HepG2 (cell line): ENCODE measurements around the gene RAPGEF5. TPM values are rescaled to one million over a fixed set of nuclear protein-coding genes. Genes with fewer than 3 reads are reported as not detected.

Source experiments
- ATAC-seq: fragments of 200-7000 bp; cut with Tn5 transposase; 3 replicates; pipeline ENCODE4 v1.9.1; 2020; ENCODE audit warnings: mild to moderate bottlenecking, moderate library complexity
- BruUV-seq: library from RNA; stranded (reverse); fragments of 400-500 nt; replicated peaks from 2 replicates; lab custom pipeline; 2021; lab: Mats Ljungman, UMichigan
- CTCF ChIA-PET: fragments of 300-600 bp; formaldehyde crosslinking; extraction: SDS; loops from one replicate; lab custom pipeline; 2021; ENCODE audit warnings: low total read pairs, inconsistent platforms, low intra/inter-chr PET ratio; lab: Yijun Ruan, JAX
- POLR2A ChIA-PET: fragments of 350-600 bp; sonication (Branson Sonifier 250); formaldehyde crosslinking; loops from one replicate; lab custom pipeline; 2020; ENCODE audit warnings: antibody characterized with exemption, inconsistent platforms; lab: Yijun Ruan, JAX
- DNase-seq: peaks from one replicate; pipeline ENCODE4 v3.0.0-alpha.2; 2015; ENCODE audit warnings: low spot score
- FAIRE-seq: peaks from 3 replicates; lab custom pipeline; 2011; peaks lifted over from hg19 to GRCh38; lab: Jason Lieb, UNC
- H2AFZ ChIP-seq: one replicate; pipeline ENCODE4 v1.6.1; 2011; ENCODE audit warnings: low read length, inconsistent platforms
- H3K27ac ChIP-seq: fragments of 300-600 bp; 3 replicates; pipeline ENCODE4 v1.8.0; 2011; ENCODE audit warnings: mixed run types, mild to moderate bottlenecking, mixed read lengths, low read length, inconsistent platforms; ENCODE audit not compliant: insufficient read depth; ENCODE audit errors: extremely low read length
- H3K27me3 ChIP-seq, 2 experiments: fragments of 200-600 bp in 1 of 2; 2 replicates in 1 of 2; 3 replicates in 1 of 2; pipeline versions ENCODE4 v1.6.0 to v1.8.0; 2011; ENCODE audit warnings: low read length in 2 of 2, mild to moderate bottlenecking in 2 of 2, moderate library complexity in 2 of 2, inconsistent platforms in 1 of 2; ENCODE audit not compliant: insufficient read depth in 2 of 2, control insufficient read depth in 1 of 2
- H3K36me3 ChIP-seq, 2 experiments: fragments of 200-600 bp in 1 of 2; replicated peaks in 1 of 2; 2 replicates in 1 of 2; 3 replicates in 1 of 2; pipeline versions ENCODE4 v1.5.1 to v1.8.0; 2011; ENCODE audit warnings: low read length in 2 of 2, inconsistent platforms in 1 of 2; ENCODE audit not compliant: insufficient read depth in 2 of 2, control insufficient read depth in 1 of 2
- H3K4me1 ChIP-seq: 2 replicates; pipeline ENCODE4 v1.5.1; 2012; ENCODE audit warnings: low read length, inconsistent platforms; ENCODE audit not compliant: insufficient read depth
- H3K4me2 ChIP-seq: 2 replicates; pipeline ENCODE4 v1.6.0; 2011; ENCODE audit warnings: low read depth, low read length, inconsistent platforms
- H3K4me3 ChIP-seq, 3 experiments: fragments of 200-600 bp in 1 of 3; sonication (generic), shearing (Covaris generic) in 1 of 3; replicated peaks in 1 of 3; 2 replicates each; pipeline ENCODE4 v1.5.1; 2011 to 2016; ENCODE audit warnings: low read length in 3 of 3, inconsistent platforms in 2 of 3, low read depth in 2 of 3, mild to moderate bottlenecking in 2 of 3, control low read depth in 1 of 3, mixed read lengths in 1 of 3; ENCODE audit not compliant: insufficient read depth in 1 of 3
- H3K79me2 ChIP-seq: one replicate; pipeline ENCODE4 v1.6.1; 2011; ENCODE audit warnings: low read length, inconsistent platforms; ENCODE audit not compliant: insufficient read depth
- H3K9ac ChIP-seq: 2 replicates; pipeline ENCODE4 v1.6.0; 2011; ENCODE audit warnings: mild to moderate bottlenecking, low read depth, low read length, inconsistent platforms; ENCODE audit not compliant: insufficient read depth
- H3K9me3 ChIP-seq: 2 replicates; pipeline ENCODE4 v1.5.1; 2012; ENCODE audit warnings: mild to moderate bottlenecking, low read length
- H4K20me1 ChIP-seq: 2 replicates; pipeline ENCODE4 v1.6.0; 2011; ENCODE audit warnings: inconsistent platforms, mild to moderate bottlenecking, low read length, moderate library complexity; ENCODE audit not compliant: insufficient read depth
- CENPX ChIP-seq: sonication (generic); formaldehyde crosslinking; IDR thresholded peaks from 2 replicates; pipeline ENCODE4 v1.9.0; 2021; ENCODE audit warnings: mild to moderate bottlenecking, missing genetic modification reagents, moderate library complexity
- TBP ChIP-seq: sonication (generic); formaldehyde crosslinking; IDR thresholded peaks from 2 replicates; pipeline ENCODE4 v1.5.0; 2020; ENCODE audit warnings: missing genetic modification reagents
- ZNF674 ChIP-seq: sonication (generic); formaldehyde crosslinking; IDR thresholded peaks from 2 replicates; pipeline ENCODE4 v1.5.0; 2020; ENCODE audit warnings: low read depth, mild to moderate bottlenecking, missing genetic modification reagents
- ZNF720 ChIP-seq: sonication (generic); formaldehyde crosslinking; IDR thresholded peaks from 2 replicates; pipeline ENCODE4 v1.4.0; 2020; ENCODE audit warnings: missing genetic modification reagents
- ZNF747 ChIP-seq: sonication (generic); formaldehyde crosslinking; IDR thresholded peaks from 2 replicates; pipeline ENCODE4 v1.8.1; 2023; ENCODE audit warnings: missing genetic modification reagents, mild to moderate bottlenecking, borderline replicate concordance
- ZNF75D ChIP-seq: sonication (generic); formaldehyde crosslinking; IDR thresholded peaks from 2 replicates; pipeline ENCODE4 v1.8.1; 2023; ENCODE audit warnings: missing genetic modification reagents, mild to moderate bottlenecking, borderline replicate concordance
- WGBS: methylation state at CpG from one replicate; pipeline ENCODE4 v1.1.6; 2017; ENCODE audit warnings: low lambda C conversion rate; 5-methylcytosine and 5-hydroxymethylcytosine counted together
- in situ Hi-C: cut with HindIII; loops from 2 replicates; pipeline ENCODE4 v1.10.0; 2017; ENCODE audit warnings: low pct_unique_long_range_greater_than_20kb; ENCODE audit not compliant: extremely low pct_ligation_motif_present
- intact Hi-C: fragments of 100-400 bp; cut with micrococcal nuclease; formaldehyde crosslinking; loops from one replicate; pipeline ENCODE4 v1.10.0; 2022; ENCODE audit not compliant: unreplicated experiment
- polyA plus RNA-seq, 8 experiments: library from polyadenylated mRNA; depleted of rRNA in 3 of 8; stranded (reverse) in 7 of 8; unstranded in 1 of 8; fragments of >200 nt; fragmentation: Illumina TruSeq in 4 of 8; extraction: Trizol in 4 of 8; gene quantifications; 2 replicates each; pipeline versions ENCODE4 v1.2.1 to v1.2.3, GENCODE V29; 2011 to 2016; ENCODE audit warnings: low read depth in 4 of 8, missing spikeins in 1 of 8, mixed read lengths in 1 of 8; ENCODE audit not compliant: insufficient read depth in 1 of 8
- total RNA-seq, 5 experiments: library from RNA; depleted of rRNA; stranded (reverse); fragments of >200 nt; fragmentation: Illumina TruSeq; extraction: Trizol; gene quantifications; 2 replicates each; pipeline ENCODE4 v1.2.3, GENCODE V29; 2016; ENCODE audit warnings: low read depth in 1 of 5
- TF ChIP-seq, protein P1 (sequence below): sonication (generic); formaldehyde crosslinking; IDR thresholded peaks from 2 replicates; pipeline ENCODE4 v1.5.1; 2020; ENCODE audit warnings: mild to moderate bottlenecking, missing genetic modification reagents, borderline replicate concordance
- TF ChIP-seq, protein P2 (sequence below): sonication (generic); formaldehyde crosslinking; IDR thresholded peaks from 2 replicates; pipeline ENCODE4 v1.8.0; 2022; ENCODE audit warnings: low read depth, missing genetic modification reagents

The RAPGEF5 gene
- total and polyA plus RNA-seq, 2 of the 13 experiments (the other 11 are each of a cell fraction or from before 2014, with no cell fraction given) = 17.1 to 23.4 TPM

GRCh38 chr7:22159341-22159740 is 197.6 kb downstream of the RAPGEF5 start:
- no TSS peak for BruUV-seq
- H3K27ac ChIP-seq = no peak overlapping the region
- no peak for ATAC-seq
- no peak overlapping the region for H2AFZ ChIP-seq
- in situ Hi-C loops (no loop called here), intact Hi-C loops (no loop called here)
- WGBS = 50% methylated on average over 2 of the region's 2 CpGs
- H3K4me2 ChIP-seq = no peak overlapping the region
- no peaks in the 10 kb centered on the region for H3K9me3 ChIP-seq
- H3K4me3 ChIP-seq = no peak overlapping the region
- POLR2A ChIA-PET = no interaction called here
- no peaks in the 10 kb centered on the region for H3K79me2 ChIP-seq
- FAIRE-seq = no peak
- H3K9ac ChIP-seq = no peak overlapping the region
- no peak for DNase-seq
- H3K27me3 ChIP-seq = no peaks in the 10 kb centered on the region
- no peaks in the 10 kb centered on the region for H4K20me1 ChIP-seq
- CTCF ChIA-PET = no interaction called here
- TF ChIP-seq ZNF75D (CRISPR knock-in tag) = no peak
- no peak for TF ChIP-seq ZNF674
- no peak for TF ChIP-seq ZNF720 (CRISPR knock-in tag)
- TF ChIP-seq TBP (CRISPR knock-in tag) = no peak
- H3K4me1 ChIP-seq = no peaks in the 10 kb centered on the region
- H3K36me3 ChIP-seq = peaks cover 13 to 69% of the 10 kb centered on the region in 2 experiments

GRCh38 chr7:22157552-22157951 is 199.4 kb downstream of the RAPGEF5 start:
- TF ChIP-seq, protein P1, sequence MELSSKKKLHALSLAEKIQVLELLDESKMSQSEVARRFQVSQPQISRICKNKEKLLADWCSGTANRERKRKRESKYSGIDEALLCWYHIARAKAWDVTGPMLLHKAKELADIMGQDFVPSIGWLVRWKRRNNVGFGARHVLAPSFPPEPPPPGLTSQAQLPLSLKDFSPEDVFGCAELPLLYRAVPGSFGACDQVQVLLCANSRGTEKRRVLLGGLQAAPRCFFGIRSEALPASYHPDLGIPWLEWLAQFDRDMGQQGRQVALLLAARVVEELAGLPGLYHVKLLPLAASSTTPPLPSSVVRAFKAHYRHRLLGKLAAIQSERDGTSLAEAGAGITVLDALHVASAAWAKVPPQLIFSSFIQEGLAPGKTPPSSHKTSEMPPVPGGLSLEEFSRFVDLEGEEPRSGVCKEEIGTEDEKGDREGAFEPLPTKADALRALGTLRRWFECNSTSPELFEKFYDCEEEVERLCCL (CRISPR knock-in tag) = no peak
- TF ChIP-seq ZNF747 (CRISPR knock-in tag) (no peak), CENPX (CRISPR knock-in tag) (no peak)
- TF ChIP-seq, protein P2, sequence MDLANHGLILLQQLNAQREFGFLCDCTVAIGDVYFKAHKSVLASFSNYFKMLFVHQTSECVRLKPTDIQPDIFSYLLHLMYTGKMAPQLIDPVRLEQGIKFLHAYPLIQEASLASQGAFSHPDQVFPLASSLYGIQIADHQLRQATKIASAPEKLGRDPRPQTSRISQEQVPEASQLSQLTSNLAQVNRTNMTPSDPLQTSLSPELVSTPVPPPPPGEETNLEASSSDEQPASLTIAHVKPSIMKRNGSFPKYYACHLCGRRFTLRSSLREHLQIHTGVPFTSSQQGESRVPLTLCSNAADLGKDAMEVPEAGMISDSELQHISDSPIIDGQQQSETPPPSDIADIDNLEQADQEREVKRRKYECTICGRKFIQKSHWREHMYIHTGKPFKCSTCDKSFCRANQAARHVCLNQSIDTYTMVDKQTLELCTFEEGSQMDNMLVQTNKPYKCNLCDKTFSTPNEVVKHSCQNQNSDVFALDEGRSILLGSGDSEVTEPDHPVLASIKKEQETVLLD (CRISPR knock-in tag) = no peak
- FAIRE-seq = no peak
- ATAC-seq = no peak
- Histone ChIP-seq H3K9me3 (no peaks in the 10 kb centered on the region), H3K27ac (no peak overlapping the region), H3K9ac (no peak overlapping the region), H3K4me3 (no peak overlapping the region), H3K36me3 (peaks cover 16 to 68% of the 10 kb centered on the region in 2 experiments), H3K4me2 (no peak overlapping the region), H3K27me3 (no peaks in the 10 kb centered on the region), H2AFZ (no peak overlapping the region), H3K79me2 (no peaks in the 10 kb centered on the region), H3K4me1 (no peaks in the 10 kb centered on the region), H4K20me1 (no peaks in the 10 kb centered on the region)
- CTCF ChIA-PET = no interaction called here
- DNase-seq = no peak
- WGBS = 97% methylated on average over 9 of the region's 9 CpGs
- in situ Hi-C loops (no loop called here), intact Hi-C loops (no loop called here)
- POLR2A ChIA-PET = no interaction called here
- BruUV-seq = no TSS peak
